Astrocyte of the spinal cord (primary cell): ENCODE results near the gene ASPG.

Experiments used
- DNase-seq: peaks from one replicate; pipeline ENCODE4 v3.0.0; 2011; ENCODE audit warnings: low read depth, low spot score
- H3K4me3 ChIP-seq: 2 replicates; pipeline ENCODE4 v1.5.1; 2011; ENCODE audit warnings: low read depth, mild to moderate bottlenecking, low read length, moderate library complexity
- CTCF ChIP-seq: IDR thresholded peaks from 2 replicates; pipeline ENCODE4 v1.5.1; 2012; ENCODE audit warnings: low read depth, mild to moderate bottlenecking, low read length, inconsistent platforms
- in situ Hi-C: cut with HindIII; loops from 2 replicates; pipeline ENCODE4 v1.10.0; 2017; ENCODE audit warnings: low sequenced_read_pairs

The ASPG gene

GRCh38 chr14:104095426-104096310 lies 10.2 kb downstream of the ASPG start:
- no peak for DNase-seq
- in situ Hi-C loops, result no loop called here
- H3K4me3 ChIP-seq, result no peak overlapping the region
- no peak for TF ChIP-seq CTCF

- TF ChIP-seq CTCF, result no peak
- no peak for DNase-seq
- in situ Hi-C loops, result no loop called here
- no peak overlapping the region for H3K4me3 ChIP-seq
Measured at GRCh38 chr14:104096318-104096717, 10.8 kb downstream of the ASPG start.

- in situ Hi-C loops, result no loop called here
- H3K4me3 ChIP-seq, result no peak overlapping the region
- DNase-seq, result no peak
- no peak for TF ChIP-seq CTCF
Measured at GRCh38 chr14:104096751-104097700, 11.5 kb downstream of the ASPG start.

GRCh38 chr14:104098272-104099095 lies 13.0 kb downstream of the ASPG start:
- no peak for DNase-seq
- no peak overlapping the region for H3K4me3 ChIP-seq
- no peak for TF ChIP-seq CTCF
- in situ Hi-C loops, result no loop called here

GRCh38 chr14:104099096-104100041 lies 13.9 kb downstream of the ASPG start:
- no peak for DNase-seq
- no peak for TF ChIP-seq CTCF
- no peak overlapping the region for H3K4me3 ChIP-seq
- in situ Hi-C loops, result no loop called here
